PC-3 (cell line): ENCODE data around the gene CENPB.

Source experiments
- EZH2 ChIP-seq: fragments of 300-600 bp; sonication (generic); IDR thresholded peaks from one replicate; pipeline ENCODE4 v1.6.1; 2017; ENCODE audit warnings: antibody characterized with exemption, mild to moderate bottlenecking, low read length; ENCODE audit not compliant: unreplicated experiment
- EZH2phosphoT487 ChIP-seq: fragments of 300-600 bp; sonication (generic); IDR thresholded peaks from 2 replicates; pipeline ENCODE4 v1.6.1; 2018; ENCODE audit warnings: mild to moderate bottlenecking, antibody characterized with exemption, low read length, borderline replicate concordance

DNA sequence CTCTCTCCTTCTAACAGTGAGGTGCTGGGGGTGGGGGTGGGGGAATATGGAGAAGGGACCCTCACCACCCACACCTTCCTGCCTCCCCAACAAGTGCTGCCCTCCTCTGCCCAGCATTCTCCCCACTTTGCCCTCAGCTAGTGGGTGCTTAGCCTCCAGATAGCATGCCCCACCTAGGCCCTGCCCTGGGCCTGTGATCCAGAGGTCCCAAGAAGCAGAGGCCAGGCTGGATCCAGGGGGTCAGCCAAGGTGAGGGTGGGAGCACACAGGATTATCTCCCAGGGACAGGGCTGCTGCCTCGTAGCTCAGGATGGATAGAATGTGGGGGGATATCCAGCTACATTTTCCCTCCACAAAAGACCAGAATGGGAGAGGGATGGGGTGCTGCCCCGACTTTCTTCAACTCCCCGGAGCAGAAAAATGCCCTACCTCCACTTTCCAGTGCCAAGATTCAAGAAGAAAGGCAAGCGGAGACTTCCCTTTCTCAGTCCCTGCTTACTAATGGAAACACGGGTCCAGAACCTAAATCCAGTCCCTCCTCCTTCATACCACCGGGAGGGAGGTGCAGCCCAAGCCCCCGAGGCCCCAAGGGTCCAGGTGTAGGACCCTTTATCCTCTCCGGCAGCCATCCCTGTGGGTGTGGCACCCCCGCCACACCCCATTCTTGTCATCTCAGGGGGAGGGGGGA, 20.0 kb downstream of the CENPB start:
- TF ChIP-seq EZH2phosphoT487 (no peak), EZH2 (no peak)
